Smooth muscle cell (in vitro differentiated cells): ENCODE results near the gene CCNG2. TPM values are rescaled to one million over a fixed set of nuclear protein-coding genes. Genes with fewer than 3 reads are reported as not detected.

Source experiments
- DNase-seq: peaks from one replicate; lab custom pipeline; 2025; ENCODE audit not compliant: unreplicated experiment; lab: John Stamatoyannopoulos, UW
- H2AFZ ChIP-seq: fragments of 200-600 bp; sonication (generic); 2 replicates; pipeline ENCODE4 v1.6.0; 2016; ENCODE audit warnings: antibody characterized with exemption, low read depth, mild to moderate bottlenecking
- H3F3A ChIP-seq: fragments of 200-600 bp; sonication (generic); 2 replicates; pipeline ENCODE4 v1.6.0; 2017; ENCODE audit warnings: antibody characterized with exemption, low read depth
- H3K27ac ChIP-seq: fragments of 200-600 bp; sonication (generic); 2 replicates; pipeline ENCODE4 v1.5.1; 2016; ENCODE audit warnings: low read depth, mild to moderate bottlenecking
- H3K27me3 ChIP-seq: fragments of 200-600 bp; sonication (generic); 2 replicates; pipeline ENCODE4 v1.6.1; 2016; ENCODE audit warnings: low read depth, mild to moderate bottlenecking
- H3K36me3 ChIP-seq: fragments of 200-600 bp; sonication (generic); 2 replicates; pipeline ENCODE4 v1.5.1; 2016; ENCODE audit warnings: low read depth
- H3K4me1 ChIP-seq: fragments of 200-600 bp; sonication (generic); 2 replicates; pipeline ENCODE4 v1.5.1; 2016; ENCODE audit warnings: low read depth
- H3K4me2 ChIP-seq: fragments of 200-600 bp; sonication (generic); 2 replicates; pipeline ENCODE4 v1.6.0; 2016; ENCODE audit warnings: mild to moderate bottlenecking
- H3K4me3 ChIP-seq: fragments of 200-600 bp; sonication (generic); 2 replicates; pipeline ENCODE4 v1.5.1; 2016; ENCODE audit warnings: mild to moderate bottlenecking
- H3K79me2 ChIP-seq: fragments of 200-600 bp; sonication (generic); 2 replicates; pipeline ENCODE4 v1.6.0; 2016; ENCODE audit warnings: low read depth, mild to moderate bottlenecking
- H3K9ac ChIP-seq: fragments of 200-600 bp; sonication (generic); 2 replicates; pipeline ENCODE4 v1.6.0; 2016; ENCODE audit warnings: low read depth
- H3K9me3 ChIP-seq: fragments of 200-600 bp; sonication (generic); replicated peaks from 2 replicates; pipeline ENCODE4 v1.5.1; 2016; ENCODE audit warnings: low read depth
- H4K20me1 ChIP-seq: fragments of 200-600 bp; sonication (generic); 2 replicates; pipeline ENCODE4 v1.6.0; 2016; ENCODE audit warnings: low read depth
- CTCF ChIP-seq: fragments of 200-600 bp; sonication (generic); IDR thresholded peaks from 2 replicates; pipeline ENCODE4 v1.5.1; 2017; ENCODE audit warnings: borderline replicate concordance, mild to moderate bottlenecking, antibody characterized with exemption; ENCODE audit not compliant: insufficient read depth, poor library complexity, severe bottlenecking
- WGBS: methylation state at CpG from one replicate; pipeline ENCODE4 v1.1.7; 2016; ENCODE audit warnings: low lambda C conversion rate; 5-methylcytosine and 5-hydroxymethylcytosine counted together
- polyA plus RNA-seq: library from polyadenylated mRNA; unstranded; fragments of >200 nt; fragmentation: Nextera tagmentation; extraction: Ambion mirVana; gene quantifications from 2 replicates; pipeline ENCODE4 v1.2.1, GENCODE V29; 2016
- total RNA-seq: library from RNA; depleted of rRNA; stranded (reverse); fragments of >200 nt; gene quantifications from 2 replicates; pipeline ENCODE4 v1.2.3, GENCODE V29; 2014

Gene CCNG2
- total and polyA plus RNA-seq, 2 experiments from 2014 or later = 59.2 to 59.8 TPM

- Histone ChIP-seq H3K36me3 (no peaks in the 10 kb centered on the region), H2AFZ (no peak overlapping the region), H3K4me3 (no peak overlapping the region), H3K27me3 (no peaks in the 10 kb centered on the region), H3K9me3 (no peaks in the 10 kb centered on the region), H3K27ac (no peak overlapping the region), H3K4me1 (peaks cover 26% of the 10 kb centered on the region), H4K20me1 (no peaks in the 10 kb centered on the region), H3K79me2 (no peaks in the 10 kb centered on the region), H3K4me2 (no peak overlapping the region), H3F3A (no peaks in the 10 kb centered on the region), H3K9ac (no peak overlapping the region)
- TF ChIP-seq CTCF = no peak
- no peak for DNase-seq
- WGBS = 92% methylated on average over 1 of the region's 1 CpG
Measured at GRCh38 chr4:77149789-77150188, 7.2 kb upstream of the CCNG2 start.

GRCh38 chr4:77151241-77151640 is 5.8 kb upstream of the CCNG2 start:
- no peak overlapping the region for H3K4me3 ChIP-seq
- H3K36me3 ChIP-seq = no peaks in the 10 kb centered on the region
- no peaks in the 10 kb centered on the region for H4K20me1 ChIP-seq
- no peak overlapping the region for H3K27ac ChIP-seq
- no peaks in the 10 kb centered on the region for H3K27me3 ChIP-seq
- H3K9ac ChIP-seq = no peak overlapping the region
- no peaks in the 10 kb centered on the region for H3K9me3 ChIP-seq
- no peaks in the 10 kb centered on the region for H3F3A ChIP-seq
- no peak overlapping the region for H3K4me2 ChIP-seq
- TF ChIP-seq CTCF = no peak
- peaks cover 40% of the 10 kb centered on the region for H3K4me1 ChIP-seq
- 90% methylated on average over 6 of the region's 6 CpGs for WGBS
- no peaks in the 10 kb centered on the region for H3K79me2 ChIP-seq
- no peak overlapping the region for H2AFZ ChIP-seq
- DNase-seq = no peak

GRCh38 chr4:77152421-77152820 is 4.6 kb upstream of the CCNG2 start:
- H3F3A ChIP-seq = no peaks in the 10 kb centered on the region
- no peak overlapping the region for H3K9ac ChIP-seq
- H4K20me1 ChIP-seq = no peaks in the 10 kb centered on the region
- no peak for DNase-seq
- H3K4me3 ChIP-seq = no peak overlapping the region
- WGBS = 25% methylated on average over 5 of the region's 5 CpGs
- no peaks in the 10 kb centered on the region for H3K9me3 ChIP-seq
- H3K27ac ChIP-seq = peak overlapping the region; percentile 42
- peaks cover 39% of the 10 kb centered on the region for H3K4me1 ChIP-seq
- TF ChIP-seq CTCF = no peak
- H3K36me3 ChIP-seq = no peaks in the 10 kb centered on the region
- no peaks in the 10 kb centered on the region for H3K27me3 ChIP-seq
- peak overlapping the region; percentile 53 for H3K4me2 ChIP-seq
- H2AFZ ChIP-seq = peak overlapping the region; percentile 61
- H3K79me2 ChIP-seq = peaks cover 3% of the 10 kb centered on the region

- H3K9ac ChIP-seq = no peak overlapping the region
- 67% methylated on average over 3 of the region's 3 CpGs for WGBS
- peaks cover 37% of the 10 kb centered on the region for H3K4me1 ChIP-seq
- H3K27me3 ChIP-seq = no peaks in the 10 kb centered on the region
- H2AFZ ChIP-seq = no peak overlapping the region
- no peaks in the 10 kb centered on the region for H4K20me1 ChIP-seq
- peak overlapping the region; percentile 42 for H3K27ac ChIP-seq
- H3K79me2 ChIP-seq = peaks cover 5% of the 10 kb centered on the region
- H3F3A ChIP-seq = no peaks in the 10 kb centered on the region
- no peak for TF ChIP-seq CTCF
- no peaks in the 10 kb centered on the region for H3K36me3 ChIP-seq
- H3K4me2 ChIP-seq = no peak overlapping the region
- H3K9me3 ChIP-seq = no peaks in the 10 kb centered on the region
- no peak for DNase-seq
- H3K4me3 ChIP-seq = no peak overlapping the region
Measured at GRCh38 chr4:77153006-77153405, 4.0 kb upstream of the CCNG2 start.
